ENCODE data around the gene FHAD1.

- TF ChIP-seq, protein P1, sequence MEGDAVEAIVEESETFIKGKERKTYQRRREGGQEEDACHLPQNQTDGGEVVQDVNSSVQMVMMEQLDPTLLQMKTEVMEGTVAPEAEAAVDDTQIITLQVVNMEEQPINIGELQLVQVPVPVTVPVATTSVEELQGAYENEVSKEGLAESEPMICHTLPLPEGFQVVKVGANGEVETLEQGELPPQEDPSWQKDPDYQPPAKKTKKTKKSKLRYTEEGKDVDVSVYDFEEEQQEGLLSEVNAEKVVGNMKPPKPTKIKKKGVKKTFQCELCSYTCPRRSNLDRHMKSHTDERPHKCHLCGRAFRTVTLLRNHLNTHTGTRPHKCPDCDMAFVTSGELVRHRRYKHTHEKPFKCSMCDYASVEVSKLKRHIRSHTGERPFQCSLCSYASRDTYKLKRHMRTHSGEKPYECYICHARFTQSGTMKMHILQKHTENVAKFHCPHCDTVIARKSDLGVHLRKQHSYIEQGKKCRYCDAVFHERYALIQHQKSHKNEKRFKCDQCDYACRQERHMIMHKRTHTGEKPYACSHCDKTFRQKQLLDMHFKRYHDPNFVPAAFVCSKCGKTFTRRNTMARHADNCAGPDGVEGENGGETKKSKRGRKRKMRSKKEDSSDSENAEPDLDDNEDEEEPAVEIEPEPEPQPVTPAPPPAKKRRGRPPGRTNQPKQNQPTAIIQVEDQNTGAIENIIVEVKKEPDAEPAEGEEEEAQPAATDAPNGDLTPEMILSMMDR (IDR thresholded peaks at IDR 0.05; ENCODE audit: low read length), result no peak
- no peak for TF ChIP-seq EZH2 (IDR thresholded peaks at IDR 0.05; ENCODE audit: borderline replicate concordance, low read length)
Observed at GRCh38 chr1:15219280-15220023, 27.6 kb upstream of the FHAD1 start.

All from OCI-LY1 (cell line).